HL-60 (cell line): Measurements from ENCODE around the gene MCU.

Experiments
- DNase-seq, 2 experiments: peaks; one replicate each; pipeline ENCODE4 v3.0.0-alpha.2; 2010 to 2020; ENCODE audit warnings: low read depth in 1 of 2, low spot score in 1 of 2
- H3K27ac ChIP-seq: fragments of 250-450 bp; sonication (Bioruptor Pico); replicated peaks from 2 replicates; pipeline ENCODE4 v1.5.1; 2020; ENCODE audit warnings: mild to moderate bottlenecking, moderate library complexity
- H3K27me3 ChIP-seq: fragments of 250-450 bp; sonication (Bioruptor Pico); 2 replicates; pipeline ENCODE4 v1.5.1; 2021; ENCODE audit warnings: mild to moderate bottlenecking, moderate library complexity; ENCODE audit not compliant: insufficient read depth, poor library complexity, severe bottlenecking
- H3K4me3 ChIP-seq: replicated peaks from 2 replicates; pipeline ENCODE4 v1.5.1; 2011; ENCODE audit warnings: mild to moderate bottlenecking, control low read depth, low read length; ENCODE audit not compliant: insufficient read depth
- CTCF ChIP-seq: IDR thresholded peaks from one replicate; pipeline ENCODE4 v1.5.1; 2011; ENCODE audit warnings: low read length, control low read depth, inconsistent platforms; ENCODE audit not compliant: insufficient read depth
- GABPA ChIP-seq: IDR thresholded peaks from 2 replicates; pipeline ENCODE4 v1.6.1; 2012; ENCODE audit warnings: low read depth
- POLR2AphosphoS5 ChIP-seq: IDR thresholded peaks from 2 replicates; pipeline ENCODE4 v1.6.1; 2012; ENCODE audit warnings: low read depth
- SPI1 ChIP-seq: IDR thresholded peaks from 2 replicates; pipeline ENCODE4 v1.6.1; 2012; ENCODE audit warnings: low read depth, mild to moderate bottlenecking, borderline replicate concordance
- TF ChIP-seq, protein P1 (sequence below): IDR thresholded peaks from 2 replicates; pipeline ENCODE4 v1.6.1; 2012; ENCODE audit warnings: low read depth; ENCODE audit not compliant: insufficient replicate concordance

Gene MCU

DNA sequence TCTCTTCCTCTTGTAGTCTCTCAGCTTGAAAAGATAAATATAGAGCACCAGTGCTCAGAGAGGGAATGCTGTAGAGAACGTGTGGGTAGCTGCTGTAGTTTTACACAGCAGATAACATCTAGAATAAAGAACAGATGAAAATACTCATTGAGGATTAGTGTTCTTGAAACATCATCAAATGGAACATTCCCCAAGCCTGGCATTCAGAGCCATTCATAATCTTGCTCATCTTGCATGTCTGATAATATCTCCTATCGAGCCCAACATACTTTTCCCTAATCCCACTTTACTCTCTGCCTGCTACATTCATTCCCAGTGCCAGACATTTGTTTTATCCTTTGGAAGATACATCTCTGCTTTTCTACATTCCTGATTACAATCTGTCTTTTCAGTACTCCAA is 35.2 kb downstream of the MCU start:
- Histone ChIP-seq H3K27ac (no peak overlapping the region), H3K4me3 (no peak overlapping the region), H3K27me3 (no peaks in the 10 kb centered on the region)
- no peak for DNase-seq
- TF ChIP-seq, protein P1, sequence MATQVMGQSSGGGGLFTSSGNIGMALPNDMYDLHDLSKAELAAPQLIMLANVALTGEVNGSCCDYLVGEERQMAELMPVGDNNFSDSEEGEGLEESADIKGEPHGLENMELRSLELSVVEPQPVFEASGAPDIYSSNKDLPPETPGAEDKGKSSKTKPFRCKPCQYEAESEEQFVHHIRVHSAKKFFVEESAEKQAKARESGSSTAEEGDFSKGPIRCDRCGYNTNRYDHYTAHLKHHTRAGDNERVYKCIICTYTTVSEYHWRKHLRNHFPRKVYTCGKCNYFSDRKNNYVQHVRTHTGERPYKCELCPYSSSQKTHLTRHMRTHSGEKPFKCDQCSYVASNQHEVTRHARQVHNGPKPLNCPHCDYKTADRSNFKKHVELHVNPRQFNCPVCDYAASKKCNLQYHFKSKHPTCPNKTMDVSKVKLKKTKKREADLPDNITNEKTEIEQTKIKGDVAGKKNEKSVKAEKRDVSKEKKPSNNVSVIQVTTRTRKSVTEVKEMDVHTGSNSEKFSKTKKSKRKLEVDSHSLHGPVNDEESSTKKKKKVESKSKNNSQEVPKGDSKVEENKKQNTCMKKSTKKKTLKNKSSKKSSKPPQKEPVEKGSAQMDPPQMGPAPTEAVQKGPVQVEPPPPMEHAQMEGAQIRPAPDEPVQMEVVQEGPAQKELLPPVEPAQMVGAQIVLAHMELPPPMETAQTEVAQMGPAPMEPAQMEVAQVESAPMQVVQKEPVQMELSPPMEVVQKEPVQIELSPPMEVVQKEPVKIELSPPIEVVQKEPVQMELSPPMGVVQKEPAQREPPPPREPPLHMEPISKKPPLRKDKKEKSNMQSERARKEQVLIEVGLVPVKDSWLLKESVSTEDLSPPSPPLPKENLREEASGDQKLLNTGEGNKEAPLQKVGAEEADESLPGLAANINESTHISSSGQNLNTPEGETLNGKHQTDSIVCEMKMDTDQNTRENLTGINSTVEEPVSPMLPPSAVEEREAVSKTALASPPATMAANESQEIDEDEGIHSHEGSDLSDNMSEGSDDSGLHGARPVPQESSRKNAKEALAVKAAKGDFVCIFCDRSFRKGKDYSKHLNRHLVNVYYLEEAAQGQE = no peak
- TF ChIP-seq CTCF (no peak), GABPA (no peak), POLR2AphosphoS5 (no peak), SPI1 (no peak)

DNA sequence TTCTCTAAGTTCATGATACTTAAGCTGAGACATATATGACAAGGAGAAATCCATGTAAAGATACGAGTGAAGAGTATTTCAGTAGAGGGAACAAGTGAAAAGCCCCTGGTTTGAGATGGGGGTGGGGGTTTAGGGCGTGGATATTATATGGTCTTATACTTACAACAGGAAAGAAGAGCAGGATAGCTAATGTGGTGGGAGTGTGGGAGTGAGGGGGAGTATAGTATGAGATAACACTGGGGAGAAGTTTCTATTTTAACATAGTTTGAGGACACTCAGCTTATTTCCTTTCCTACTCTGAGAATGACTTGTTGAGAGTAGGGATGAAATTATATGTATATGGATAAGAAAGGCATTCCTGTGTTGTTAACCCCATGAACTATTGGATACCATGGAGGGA is 36.5 kb downstream of the MCU start:
- TF ChIP-seq SPI1 = no peak
- TF ChIP-seq CTCF = no peak
- no peak for TF ChIP-seq POLR2AphosphoS5
- TF ChIP-seq GABPA = no peak
- TF ChIP-seq, protein P1 = no peak
- H3K27ac ChIP-seq = no peak overlapping the region
- H3K27me3 ChIP-seq = no peaks in the 10 kb centered on the region
- no peak for DNase-seq
- no peak overlapping the region for H3K4me3 ChIP-seq

DNA sequence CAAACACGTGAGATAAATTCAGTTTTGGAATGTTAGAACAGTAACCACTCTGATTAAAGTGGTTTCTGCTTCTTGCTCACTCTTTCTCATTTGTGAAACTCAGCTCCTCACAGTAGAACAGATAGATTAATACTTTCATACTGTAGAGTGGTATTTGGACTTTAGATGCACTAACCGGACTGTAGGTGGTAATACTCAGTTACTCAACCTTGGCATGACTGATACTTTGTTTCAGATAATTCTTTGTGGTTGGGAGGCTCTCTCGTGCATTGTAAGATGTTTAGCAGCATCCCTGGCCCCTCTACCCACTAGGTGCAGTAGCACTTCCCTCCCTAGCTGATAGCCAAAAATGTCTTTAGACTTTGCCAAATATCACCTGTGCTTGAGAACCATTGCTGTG is 37.6 kb downstream of the MCU start:
- no peak for DNase-seq
- Histone ChIP-seq H3K4me3 (no peak overlapping the region), H3K27me3 (no peaks in the 10 kb centered on the region), H3K27ac (no peak overlapping the region)
- TF ChIP-seq CTCF = no peak
- TF ChIP-seq GABPA = no peak
- TF ChIP-seq POLR2AphosphoS5 = no peak
- TF ChIP-seq, protein P1 = no peak
- no peak for TF ChIP-seq SPI1
